ENCODE data around the gene SH3PXD2B. TPM values are rescaled to one million over a fixed set of nuclear protein-coding genes. Genes with fewer than 3 reads are reported as not detected.

Gene SH3PXD2B
- total RNA-seq, 1 donor from 2014 or later, result 62.4 TPM

GRCh38 chr5:172459783-172460165, 5.4 kb upstream of the SH3PXD2B start:
- Histone ChIP-seq H3K27me3 (ENCODE audit: control insufficient read depth, insufficient read depth, low read length) (no peaks in the 10 kb centered on the region), H3K4me3 (ENCODE audit: low read depth, low read length) (no peak overlapping the region), H3K36me3 (ENCODE audit: control insufficient read depth, insufficient read depth, low read length) (peaks cover 1% of the 10 kb centered on the region)
- TF ChIP-seq CTCF (IDR thresholded peaks at IDR 0.05; ENCODE audit: insufficient read depth, low read length, poor library complexity, severe bottlenecking), result no peak
- DNase-seq (ENCODE audit: low read depth), result no peak

DNA sequence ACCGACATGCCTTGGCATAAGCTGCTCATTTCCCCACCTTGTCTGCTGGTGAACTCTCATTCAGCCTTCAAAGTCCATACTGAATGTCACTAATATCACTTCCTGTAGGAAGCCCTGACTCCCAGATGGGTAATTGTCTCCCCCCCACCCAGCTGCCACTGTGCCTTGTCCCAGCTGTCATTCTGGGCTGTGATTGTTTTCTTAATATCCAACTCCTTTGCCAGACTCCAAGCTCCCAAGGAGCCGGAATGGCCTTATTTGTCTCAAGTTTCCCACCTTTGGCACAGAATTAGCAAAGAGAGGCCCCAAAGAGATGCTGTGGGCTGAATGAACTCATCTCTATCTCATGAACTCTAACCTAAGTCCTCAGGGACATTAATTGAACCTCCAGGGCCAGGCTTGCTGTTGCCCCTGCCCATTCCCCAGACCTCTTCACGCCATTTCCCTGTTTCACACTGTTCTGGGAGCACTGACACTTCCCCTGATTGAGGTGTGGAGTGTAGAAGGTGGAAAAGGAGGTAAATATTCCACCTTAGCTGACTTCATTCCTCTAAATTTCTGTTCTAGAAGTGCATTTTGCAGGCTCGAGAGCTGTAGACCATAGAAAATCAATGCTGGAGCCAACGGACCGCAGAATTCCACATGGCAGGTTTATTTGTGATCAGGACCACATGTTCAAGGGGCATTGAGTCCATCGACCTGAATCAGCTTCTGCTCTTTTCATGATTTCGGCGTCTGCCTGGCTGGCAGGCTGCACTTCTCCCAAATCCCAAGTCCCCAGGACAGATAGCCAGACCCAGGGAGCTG, 4.9 kb upstream of the SH3PXD2B start:
- Histone ChIP-seq H3K4me3 (ENCODE audit: low read depth, low read length) (no peak overlapping the region), H3K36me3 (ENCODE audit: control insufficient read depth, insufficient read depth, low read length) (peaks cover 1% of the 10 kb centered on the region), H3K27me3 (ENCODE audit: control insufficient read depth, insufficient read depth, low read length) (no peaks in the 10 kb centered on the region)
- no peak for TF ChIP-seq CTCF (IDR thresholded peaks at IDR 0.05; ENCODE audit: insufficient read depth, low read length, poor library complexity, severe bottlenecking)
- no peak for DNase-seq (ENCODE audit: low read depth)

- Histone ChIP-seq H3K27me3 (ENCODE audit: control insufficient read depth, insufficient read depth, low read length) (no peaks in the 10 kb centered on the region), H3K36me3 (ENCODE audit: control insufficient read depth, insufficient read depth, low read length) (no peaks in the 10 kb centered on the region), H3K4me3 (ENCODE audit: low read depth, low read length) (no peak overlapping the region)
- no peak for TF ChIP-seq CTCF (IDR thresholded peaks at IDR 0.05; ENCODE audit: insufficient read depth, low read length, poor library complexity, severe bottlenecking)
- no peak for DNase-seq (ENCODE audit: low read depth)
Measured at GRCh38 chr5:172456076-172456722, 1.9 kb upstream of the SH3PXD2B start.

- no peak overlapping the region for H3K4me3 ChIP-seq (ENCODE audit: low read depth, low read length)
- TF ChIP-seq CTCF (IDR thresholded peaks at IDR 0.05; ENCODE audit: insufficient read depth, low read length, poor library complexity, severe bottlenecking), result no peak
- no peak for DNase-seq (ENCODE audit: low read depth)
- no peaks in the 10 kb centered on the region for H3K27me3 ChIP-seq (ENCODE audit: control insufficient read depth, insufficient read depth, low read length)
- H3K36me3 ChIP-seq (ENCODE audit: control insufficient read depth, insufficient read depth, low read length), result no peaks in the 10 kb centered on the region
Measured at GRCh38 chr5:172455511-172456061, 1.3 kb upstream of the SH3PXD2B start.

- no peaks in the 10 kb centered on the region for H3K36me3 ChIP-seq (ENCODE audit: control insufficient read depth, insufficient read depth, low read length)
- no peak for TF ChIP-seq CTCF (IDR thresholded peaks at IDR 0.05; ENCODE audit: insufficient read depth, low read length, poor library complexity, severe bottlenecking)
- no peak for DNase-seq (ENCODE audit: low read depth)
- H3K27me3 ChIP-seq (ENCODE audit: control insufficient read depth, insufficient read depth, low read length), result no peaks in the 10 kb centered on the region
- H3K4me3 ChIP-seq (ENCODE audit: low read depth, low read length), result peak overlapping the region; percentile 70
Measured at GRCh38 chr5:172455087-172455381, 709 bp upstream of the SH3PXD2B start.

Measured in kidney epithelial cell (primary cell).